ENCODE results near the gene SLC25A20.

The SLC25A20 gene

GRCh38 chr3:48848816-48849515, 49.7 kb downstream of the SLC25A20 start:
- TF ChIP-seq TCF12 (IDR thresholded peaks at IDR 0.05; ENCODE audit: low read depth) (no peak), RAD21 (IDR thresholded peaks at IDR 0.05; ENCODE audit: low read depth) (no peak), ZBTB7A (IDR thresholded peaks at IDR 0.05; ENCODE audit: low read depth) (no peak)

GRCh38 chr3:48847504-48848423, 50.9 kb downstream of the SLC25A20 start, which contains the start of gene PRKAR2A:
PRKAR2A (minus strand) TSS chr3:48847874; CDS start chr3:48847596, 278 bp downstream.
- TF ChIP-seq EP300 (IDR thresholded peaks at IDR 0.05; ENCODE audit: borderline replicate concordance): no peak
- TF ChIP-seq TAF1 (IDR thresholded peaks at IDR 0.05; ENCODE audit: low read depth): no peak; the same call in none of the 2 replicates
- peak; percentile 42; the same call in 1 of the 2 replicates for TF ChIP-seq ZBTB7A (IDR thresholded peaks at IDR 0.05; ENCODE audit: low read depth)
- no peak; the same call in 1 of the 2 replicates for TF ChIP-seq MAX (IDR thresholded peaks at IDR 0.05)
- peak; percentile 35; the same call in 1 of the 2 replicates for TF ChIP-seq TCF12 (IDR thresholded peaks at IDR 0.05; ENCODE audit: low read depth)
- 0 out of 2 replicates have a peak, but pooled peaks have one; percentile 18 for TF ChIP-seq CREB1 (IDR thresholded peaks at IDR 0.05; ENCODE audit: low read depth)
- TF ChIP-seq YY1 (IDR thresholded peaks at IDR 0.05; ENCODE audit: low read depth): peak; percentile 54
- TF ChIP-seq, protein P1, sequence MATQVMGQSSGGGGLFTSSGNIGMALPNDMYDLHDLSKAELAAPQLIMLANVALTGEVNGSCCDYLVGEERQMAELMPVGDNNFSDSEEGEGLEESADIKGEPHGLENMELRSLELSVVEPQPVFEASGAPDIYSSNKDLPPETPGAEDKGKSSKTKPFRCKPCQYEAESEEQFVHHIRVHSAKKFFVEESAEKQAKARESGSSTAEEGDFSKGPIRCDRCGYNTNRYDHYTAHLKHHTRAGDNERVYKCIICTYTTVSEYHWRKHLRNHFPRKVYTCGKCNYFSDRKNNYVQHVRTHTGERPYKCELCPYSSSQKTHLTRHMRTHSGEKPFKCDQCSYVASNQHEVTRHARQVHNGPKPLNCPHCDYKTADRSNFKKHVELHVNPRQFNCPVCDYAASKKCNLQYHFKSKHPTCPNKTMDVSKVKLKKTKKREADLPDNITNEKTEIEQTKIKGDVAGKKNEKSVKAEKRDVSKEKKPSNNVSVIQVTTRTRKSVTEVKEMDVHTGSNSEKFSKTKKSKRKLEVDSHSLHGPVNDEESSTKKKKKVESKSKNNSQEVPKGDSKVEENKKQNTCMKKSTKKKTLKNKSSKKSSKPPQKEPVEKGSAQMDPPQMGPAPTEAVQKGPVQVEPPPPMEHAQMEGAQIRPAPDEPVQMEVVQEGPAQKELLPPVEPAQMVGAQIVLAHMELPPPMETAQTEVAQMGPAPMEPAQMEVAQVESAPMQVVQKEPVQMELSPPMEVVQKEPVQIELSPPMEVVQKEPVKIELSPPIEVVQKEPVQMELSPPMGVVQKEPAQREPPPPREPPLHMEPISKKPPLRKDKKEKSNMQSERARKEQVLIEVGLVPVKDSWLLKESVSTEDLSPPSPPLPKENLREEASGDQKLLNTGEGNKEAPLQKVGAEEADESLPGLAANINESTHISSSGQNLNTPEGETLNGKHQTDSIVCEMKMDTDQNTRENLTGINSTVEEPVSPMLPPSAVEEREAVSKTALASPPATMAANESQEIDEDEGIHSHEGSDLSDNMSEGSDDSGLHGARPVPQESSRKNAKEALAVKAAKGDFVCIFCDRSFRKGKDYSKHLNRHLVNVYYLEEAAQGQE (IDR thresholded peaks at IDR 0.05; ENCODE audit: low read depth): 0 out of 2 replicates have a peak, but pooled peaks have one; percentile 8

DNA sequence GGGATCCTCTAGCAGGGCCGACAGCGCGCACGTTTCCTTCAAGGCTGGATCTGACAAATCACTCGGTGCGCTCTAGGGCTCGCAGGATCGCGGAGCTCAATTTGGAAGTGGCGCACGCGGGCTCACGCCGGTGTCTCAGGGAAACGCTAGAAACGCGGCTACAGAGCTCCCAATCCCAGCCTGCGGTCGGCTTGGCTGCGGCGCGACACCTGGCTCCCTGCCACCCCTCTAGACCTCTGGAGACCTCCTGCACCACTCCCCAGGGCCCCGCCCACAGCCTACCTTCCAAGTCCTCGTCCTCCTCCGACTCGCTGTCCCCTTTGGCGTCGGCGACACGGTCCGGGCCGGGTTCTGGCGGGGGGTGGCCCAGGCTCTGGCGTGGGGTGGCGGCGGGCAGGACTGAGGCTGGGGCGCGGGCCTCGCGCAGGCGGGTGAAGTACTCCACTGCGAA, 51.6 kb downstream of the SLC25A20 start:
- no peak; the same call in 1 of the 2 replicates for TF ChIP-seq TAF1 (IDR thresholded peaks at IDR 0.05; ENCODE audit: low read depth)
- TF ChIP-seq, protein P1 (IDR thresholded peaks at IDR 0.05; ENCODE audit: low read depth): no peak
- TF ChIP-seq ZBTB7A (IDR thresholded peaks at IDR 0.05; ENCODE audit: low read depth): no peak
- TF ChIP-seq FOXM1 (IDR thresholded peaks at IDR 0.05; ENCODE audit: borderline replicate concordance, low read depth): no peak
- TF ChIP-seq RAD21 (IDR thresholded peaks at IDR 0.05; ENCODE audit: low read depth): no peak
- no peak for TF ChIP-seq USF1 (IDR thresholded peaks at IDR 0.05)
- TF ChIP-seq CEBPB (IDR thresholded peaks at IDR 0.05): no peak
- TF ChIP-seq YY1 (IDR thresholded peaks at IDR 0.05; ENCODE audit: low read depth): no peak
- TF ChIP-seq EP300 (IDR thresholded peaks at IDR 0.05; ENCODE audit: borderline replicate concordance): no peak; the same call in 1 of the 2 replicates
- TF ChIP-seq TEAD4 (IDR thresholded peaks at IDR 0.05): no peak
- peak; percentile 48; the same call in 1 of the 2 replicates for TF ChIP-seq TCF12 (IDR thresholded peaks at IDR 0.05; ENCODE audit: low read depth)
- TF ChIP-seq NFIC (IDR thresholded peaks at IDR 0.05): peak; percentile 62
- no peak for TF ChIP-seq CREB1 (IDR thresholded peaks at IDR 0.05; ENCODE audit: low read depth)
- TF ChIP-seq EGR1 (IDR thresholded peaks at IDR 0.05): no peak
- peak; percentile 81 for TF ChIP-seq MAX (IDR thresholded peaks at IDR 0.05)

- TF ChIP-seq FOXM1 (IDR thresholded peaks at IDR 0.05; ENCODE audit: borderline replicate concordance, low read depth) (no peak), RAD21 (IDR thresholded peaks at IDR 0.05; ENCODE audit: low read depth) (no peak), MAX (IDR thresholded peaks at IDR 0.05) (no peak), CEBPB (IDR thresholded peaks at IDR 0.05) (no peak), NFIC (IDR thresholded peaks at IDR 0.05) (no peak), YY1 (IDR thresholded peaks at IDR 0.05; ENCODE audit: low read depth) (no peak), USF1 (IDR thresholded peaks at IDR 0.05) (no peak), TEAD4 (IDR thresholded peaks at IDR 0.05) (no peak), CREB1 (IDR thresholded peaks at IDR 0.05; ENCODE audit: low read depth) (no peak), TCF12 (IDR thresholded peaks at IDR 0.05; ENCODE audit: low read depth) (no peak), ZBTB7A (IDR thresholded peaks at IDR 0.05; ENCODE audit: low read depth) (no peak), EP300 (IDR thresholded peaks at IDR 0.05; ENCODE audit: borderline replicate concordance) (no peak), TAF1 (IDR thresholded peaks at IDR 0.05; ENCODE audit: low read depth) (no peak), EGR1 (IDR thresholded peaks at IDR 0.05) (no peak)
- TF ChIP-seq, protein P1 (IDR thresholded peaks at IDR 0.05; ENCODE audit: low read depth): no peak
These were observed 53.5 kb downstream of the SLC25A20 start for GRCh38 chr3:48845170-48845569.

All from Ishikawa (cell line).